Parathyroid adenoma (tissue), 2 donors: Measurements from ENCODE around the gene C15orf39.

Source experiments
- H2AFZ ChIP-seq: fragments of 300-600 bp; sonication (generic); one replicate; pipeline ENCODE4 v1.7.0; 2017; ENCODE audit warnings: antibody characterized with exemption, mild to moderate bottlenecking
- H3K27ac ChIP-seq: fragments of 300-600 bp; sonication (generic); one replicate; pipeline ENCODE4 v1.7.0; 2017
- H3K27me3 ChIP-seq: fragments of 300-600 bp; sonication (generic); one replicate; pipeline ENCODE4 v1.7.0; 2017; ENCODE audit warnings: low read length; ENCODE audit not compliant: control insufficient read depth, insufficient read depth
- H3K36me3 ChIP-seq: fragments of 300-600 bp; sonication (generic); one replicate; pipeline ENCODE4 v1.7.0; 2017; ENCODE audit warnings: low read length; ENCODE audit not compliant: control insufficient read depth, insufficient read depth
- H3K4me1 ChIP-seq: fragments of 300-600 bp; sonication (generic); one replicate; pipeline ENCODE4 v1.7.0; 2017; ENCODE audit warnings: control low read depth
- H3K4me2 ChIP-seq: fragments of 300-600 bp; sonication (generic); one replicate; pipeline ENCODE4 v1.7.0; 2017; ENCODE audit warnings: low read length
- H3K4me3 ChIP-seq: fragments of 300-600 bp; sonication (generic); one replicate; pipeline ENCODE4 v1.7.0; 2017; ENCODE audit warnings: low read depth, low read length
- H3K79me2 ChIP-seq: fragments of 300-600 bp; sonication (generic); one replicate; pipeline ENCODE4 v1.7.0; 2017; ENCODE audit warnings: control low read depth
- H3K9ac ChIP-seq: fragments of 300-600 bp; sonication (generic); one replicate; pipeline ENCODE4 v1.7.0; 2017; ENCODE audit warnings: mild to moderate bottlenecking
- H3K9me3 ChIP-seq: fragments of 300-600 bp; sonication (generic); one replicate; pipeline ENCODE4 v1.7.0; 2017; ENCODE audit warnings: low read length; ENCODE audit not compliant: control insufficient read depth
- TF ChIP-seq, protein P1 (sequence below): fragments of 300-600 bp; sonication (generic); IDR thresholded peaks from one replicate; pipeline ENCODE4 v1.7.0; 2017; ENCODE audit warnings: antibody characterized with exemption, mild to moderate bottlenecking
- donor health status: primary hyperparathyroidism.

The C15orf39 gene

GRCh38 chr15:75212200-75212858, 10.6 kb downstream of the C15orf39 start:
- H3K4me3 ChIP-seq = no peak overlapping the region
- no peak overlapping the region for H3K9ac ChIP-seq
- H3K27me3 ChIP-seq = no peaks in the 10 kb centered on the region
- H3K79me2 ChIP-seq = peaks cover 33% of the 10 kb centered on the region
- H3K36me3 ChIP-seq = no peaks in the 10 kb centered on the region
- no peaks in the 10 kb centered on the region for H3K9me3 ChIP-seq
- no peak overlapping the region for H3K4me2 ChIP-seq
- H3K27ac ChIP-seq = no peak overlapping the region
- no peaks in the 10 kb centered on the region for H3K4me1 ChIP-seq
- H2AFZ ChIP-seq = no peak overlapping the region
- TF ChIP-seq, protein P1, sequence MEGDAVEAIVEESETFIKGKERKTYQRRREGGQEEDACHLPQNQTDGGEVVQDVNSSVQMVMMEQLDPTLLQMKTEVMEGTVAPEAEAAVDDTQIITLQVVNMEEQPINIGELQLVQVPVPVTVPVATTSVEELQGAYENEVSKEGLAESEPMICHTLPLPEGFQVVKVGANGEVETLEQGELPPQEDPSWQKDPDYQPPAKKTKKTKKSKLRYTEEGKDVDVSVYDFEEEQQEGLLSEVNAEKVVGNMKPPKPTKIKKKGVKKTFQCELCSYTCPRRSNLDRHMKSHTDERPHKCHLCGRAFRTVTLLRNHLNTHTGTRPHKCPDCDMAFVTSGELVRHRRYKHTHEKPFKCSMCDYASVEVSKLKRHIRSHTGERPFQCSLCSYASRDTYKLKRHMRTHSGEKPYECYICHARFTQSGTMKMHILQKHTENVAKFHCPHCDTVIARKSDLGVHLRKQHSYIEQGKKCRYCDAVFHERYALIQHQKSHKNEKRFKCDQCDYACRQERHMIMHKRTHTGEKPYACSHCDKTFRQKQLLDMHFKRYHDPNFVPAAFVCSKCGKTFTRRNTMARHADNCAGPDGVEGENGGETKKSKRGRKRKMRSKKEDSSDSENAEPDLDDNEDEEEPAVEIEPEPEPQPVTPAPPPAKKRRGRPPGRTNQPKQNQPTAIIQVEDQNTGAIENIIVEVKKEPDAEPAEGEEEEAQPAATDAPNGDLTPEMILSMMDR = no peak

- no peak overlapping the region for H3K4me2 ChIP-seq
- TF ChIP-seq, protein P1 = no peak
- H3K9ac ChIP-seq = no peak overlapping the region
- no peaks in the 10 kb centered on the region for H3K9me3 ChIP-seq
- no peaks in the 10 kb centered on the region for H3K36me3 ChIP-seq
- no peaks in the 10 kb centered on the region for H3K27me3 ChIP-seq
- peaks cover 24% of the 10 kb centered on the region for H3K79me2 ChIP-seq
- H3K27ac ChIP-seq = no peak overlapping the region
- H3K4me1 ChIP-seq = no peaks in the 10 kb centered on the region
- no peak overlapping the region for H2AFZ ChIP-seq
- H3K4me3 ChIP-seq = no peak overlapping the region
Observed at GRCh38 chr15:75213212-75213767, 11.6 kb downstream of the C15orf39 start.

DNA sequence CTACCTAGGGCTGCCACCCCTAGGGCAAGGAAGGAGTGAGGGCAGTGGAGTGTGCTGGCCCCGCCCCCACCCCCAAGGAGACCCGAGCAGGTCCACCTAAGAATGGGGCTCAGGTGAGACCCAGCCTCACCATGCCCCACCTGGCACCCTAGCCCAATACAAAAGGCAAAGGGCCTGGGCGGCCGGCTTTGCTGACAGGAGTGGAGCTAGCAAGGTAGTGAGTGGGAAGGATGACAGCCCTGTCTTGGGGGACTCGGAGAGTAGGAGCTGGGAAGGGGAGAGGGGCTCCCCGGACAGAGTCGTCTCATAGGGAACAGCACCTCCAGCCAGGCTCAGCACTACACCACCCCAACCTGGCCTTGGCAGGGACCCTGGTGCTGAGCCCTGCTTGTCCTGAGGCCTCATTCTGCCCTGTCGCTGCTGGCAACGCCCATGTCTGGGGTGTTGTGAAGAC, 12.1 kb downstream of the C15orf39 start:
- Histone ChIP-seq H3K36me3 (no peaks in the 10 kb centered on the region), H3K9ac (no peak overlapping the region), H3K4me3 (no peak overlapping the region), H3K27me3 (no peaks in the 10 kb centered on the region), H3K9me3 (no peaks in the 10 kb centered on the region), H3K27ac (no peak overlapping the region), H3K79me2 (peaks cover 21% of the 10 kb centered on the region), H3K4me1 (no peaks in the 10 kb centered on the region), H3K4me2 (no peak overlapping the region), H2AFZ (no peak overlapping the region)
- TF ChIP-seq, protein P1 = no peak

DNA sequence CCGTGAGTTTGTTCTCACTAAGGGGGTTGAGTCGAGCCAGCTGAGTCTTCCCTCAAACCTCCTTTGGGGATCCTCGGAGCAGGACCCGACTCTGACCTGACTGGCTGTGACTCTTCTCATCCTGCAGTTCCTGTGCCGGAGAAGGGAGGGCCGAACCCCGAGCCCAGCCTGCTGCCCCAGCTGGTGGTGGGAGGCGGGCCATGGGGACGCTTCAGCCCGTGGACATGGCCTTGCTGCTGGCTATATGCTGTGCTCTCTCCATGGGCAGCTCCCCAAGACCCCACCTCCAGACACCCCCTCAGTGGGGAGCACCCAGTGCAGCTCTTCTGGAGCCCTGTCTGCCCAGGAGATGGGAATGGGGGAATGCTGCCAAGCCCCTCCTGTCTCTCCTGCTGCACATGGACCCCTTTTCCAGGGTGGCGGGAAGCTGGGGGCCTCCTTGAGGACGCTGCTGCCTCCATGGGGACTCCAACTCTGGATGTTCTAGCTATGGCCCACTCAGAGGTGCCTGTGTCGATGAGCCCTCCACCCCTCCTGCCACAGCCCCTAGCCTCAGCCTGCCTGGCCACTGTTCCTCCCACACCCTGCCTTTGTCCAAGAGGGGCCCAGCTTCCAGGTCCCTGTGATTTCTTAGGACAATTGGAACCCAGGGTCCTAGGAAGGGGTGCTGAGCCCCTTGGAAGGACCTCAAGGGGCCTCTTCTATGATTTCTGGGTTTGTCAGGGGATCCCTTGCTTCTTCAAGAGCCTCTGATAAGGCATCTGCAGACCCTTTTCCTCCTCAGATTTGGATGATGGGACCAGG, 12.8 kb downstream of the C15orf39 start:
- TF ChIP-seq, protein P1 = no peak
- Histone ChIP-seq H3K4me3 (no peak overlapping the region), H3K4me2 (no peak overlapping the region), H3K27ac (no peak overlapping the region), H3K27me3 (no peaks in the 10 kb centered on the region), H3K4me1 (no peaks in the 10 kb centered on the region), H3K9me3 (no peaks in the 10 kb centered on the region), H3K9ac (no peak overlapping the region), H3K79me2 (peaks cover 14% of the 10 kb centered on the region), H3K36me3 (no peaks in the 10 kb centered on the region), H2AFZ (no peak overlapping the region)
